CD1c-positive myeloid dendritic cell (primary cell): Measurements from ENCODE around the gene KCNN2.
"Not testable (repeated sequence)": the region's sequence is repeated elsewhere in the genome, so short reads cannot be mapped to it uniquely, and the experiment has no call there.

Experiments used
- DNase-seq: peaks from one replicate; pipeline ENCODE4 v3.0.0-alpha.2; 2016; ENCODE audit errors: extremely low spot score

KCNN2 gene

DNA sequence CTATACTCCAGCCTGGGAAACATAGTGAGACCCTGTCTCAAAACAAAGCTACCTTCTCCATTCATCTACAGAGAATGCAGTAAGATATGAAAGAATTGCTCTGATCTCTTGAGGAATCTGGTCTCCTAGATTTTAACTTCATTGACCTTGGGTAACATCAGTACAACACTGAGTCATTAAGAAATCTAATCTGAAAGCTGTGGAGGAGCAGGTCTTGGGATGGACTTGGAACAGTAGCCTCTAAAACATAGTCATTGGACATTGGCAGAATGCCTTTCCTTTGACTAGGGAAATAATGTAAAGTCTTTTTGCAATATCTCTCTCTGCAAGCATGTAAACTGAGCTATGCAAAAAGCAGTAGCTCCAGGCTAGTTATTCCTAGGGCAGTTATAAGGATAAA is 58.1 kb downstream of the KCNN2 start:
- no peak for DNase-seq

DNA sequence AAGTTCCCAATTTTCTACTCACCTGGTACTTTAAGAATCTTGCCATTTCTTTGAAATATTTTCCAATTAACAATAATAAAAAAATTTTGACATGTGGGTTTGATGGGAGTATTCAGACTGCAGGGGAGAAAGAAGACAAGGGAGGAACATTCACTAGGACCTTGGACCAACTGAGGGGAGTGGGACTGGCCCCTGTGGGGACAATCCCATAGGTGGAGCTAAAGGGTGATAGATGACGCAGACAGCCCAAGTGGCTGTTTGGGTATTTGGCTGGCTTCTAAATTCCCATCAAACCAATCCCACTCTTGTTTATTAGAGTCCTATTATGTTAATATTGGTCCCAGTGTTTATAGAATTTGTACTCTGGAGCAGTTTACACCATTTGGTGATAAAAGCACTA is 65.3 kb downstream of the KCNN2 start:
- DNase-seq = no peak

DNA sequence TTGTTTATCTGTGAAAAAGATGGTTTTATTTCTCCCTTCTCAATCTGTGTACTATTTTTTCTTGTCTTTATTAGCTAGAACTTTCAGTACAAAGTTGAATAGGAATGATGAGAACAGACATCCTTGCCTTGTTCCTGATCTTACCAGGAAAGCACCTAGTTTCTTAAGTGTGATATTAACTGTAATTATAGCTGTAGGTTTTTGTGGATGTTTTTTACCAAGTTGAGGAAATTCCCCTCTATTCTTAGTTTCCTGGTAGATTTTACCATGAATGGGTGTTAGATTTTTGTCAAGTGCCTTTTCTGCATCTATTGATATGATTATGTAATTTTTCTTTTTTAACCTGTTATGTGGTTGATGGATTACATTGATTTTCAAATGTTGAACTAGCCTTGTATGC is 68.7 kb downstream of the KCNN2 start:
- DNase-seq = no peak

DNA sequence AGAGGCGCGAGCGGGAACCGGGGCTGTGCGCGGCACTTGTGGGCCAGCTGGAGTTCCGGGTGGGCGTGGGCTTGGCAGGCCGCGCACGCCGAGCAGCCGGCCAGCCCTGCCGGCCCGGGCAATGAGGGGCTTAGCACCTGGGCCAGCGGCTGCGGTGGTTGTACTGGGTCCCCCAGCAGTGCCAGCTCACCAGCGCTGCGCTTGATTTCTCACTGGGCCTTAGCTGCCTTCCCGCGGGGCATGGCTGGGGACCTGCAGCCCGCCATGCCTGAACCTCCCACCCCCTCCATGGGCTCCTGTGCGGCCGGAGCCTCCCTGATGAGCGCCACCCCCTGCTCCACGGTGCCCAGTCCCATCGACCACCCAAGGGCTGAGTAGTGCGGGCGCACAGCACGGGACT is 70.8 kb downstream of the KCNN2 start:
- not testable (repeated sequence) for DNase-seq

DNA sequence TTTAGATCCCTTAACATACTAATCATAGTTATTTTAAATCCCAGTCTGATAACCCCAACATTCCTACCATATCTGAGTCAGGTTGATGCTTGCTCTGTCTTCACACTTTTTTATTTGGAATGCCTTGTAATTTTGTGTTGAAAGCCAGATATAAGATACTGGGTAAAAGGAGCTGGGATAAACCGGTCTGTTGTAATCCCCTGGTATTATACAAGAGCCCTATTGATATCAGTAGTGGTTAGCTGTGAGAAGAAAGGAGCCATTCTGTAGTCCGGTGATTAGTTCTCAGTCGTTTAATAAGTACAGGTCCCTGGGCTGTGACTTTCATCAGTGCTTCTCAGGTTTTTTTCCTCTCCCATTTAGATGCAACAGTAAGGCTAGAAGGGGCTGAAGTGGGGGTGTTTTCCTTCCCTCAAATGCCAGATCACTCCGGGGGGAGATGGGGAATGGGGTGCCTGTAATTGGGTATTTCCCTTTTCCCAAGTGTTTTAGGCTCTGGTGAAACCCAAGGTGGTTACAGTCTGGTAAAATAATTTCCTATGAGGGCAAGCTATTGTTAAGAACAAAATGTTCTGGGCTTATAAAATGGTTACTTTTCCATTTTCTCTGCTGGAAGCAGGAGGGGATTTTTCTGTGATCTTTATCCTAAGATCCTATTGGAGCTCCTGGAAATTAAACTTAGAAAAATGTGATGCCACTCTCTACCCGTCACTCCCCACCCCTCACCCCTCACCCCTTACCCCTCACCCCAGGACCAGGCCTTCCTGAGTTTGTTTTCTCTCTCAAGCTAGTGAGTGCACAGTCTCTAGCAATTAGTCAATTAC is 72.7 kb downstream of the KCNN2 start:
- no peak for DNase-seq

DNA sequence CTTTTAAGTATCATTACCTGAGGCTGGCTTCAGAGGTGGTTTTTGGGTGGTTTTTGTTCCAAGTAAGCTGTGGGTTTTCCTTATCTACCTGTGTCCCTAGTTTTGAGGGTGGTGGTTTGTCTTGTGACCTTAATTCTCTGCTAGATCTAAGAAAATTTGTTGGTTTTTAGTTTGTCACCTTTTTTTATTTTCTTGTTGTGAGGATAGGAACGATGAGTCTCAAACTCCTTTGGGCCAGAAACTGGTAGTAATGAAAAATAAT is 73.3 kb downstream of the KCNN2 start:
- no peak for DNase-seq

DNA sequence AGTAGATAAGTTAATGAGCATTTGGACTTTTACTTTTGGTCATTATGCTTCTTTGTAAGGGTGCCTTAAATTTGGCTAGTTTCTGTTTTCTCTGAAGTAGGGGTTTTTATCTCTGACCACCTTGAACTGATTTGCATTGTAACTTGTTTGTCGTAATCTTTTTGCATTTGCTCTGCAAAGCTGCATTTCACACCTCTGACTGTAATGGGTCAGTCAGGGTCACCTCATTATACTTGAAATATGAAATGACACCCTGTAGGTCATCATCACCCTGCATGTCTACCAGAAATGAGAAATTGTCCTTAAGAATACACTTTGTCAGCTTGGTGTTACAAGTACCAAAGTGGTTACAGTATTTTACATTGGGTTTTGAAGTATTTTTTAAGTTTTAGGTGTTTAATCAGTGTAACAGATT is 74.0 kb downstream of the KCNN2 start:
- DNase-seq = no peak

DNA sequence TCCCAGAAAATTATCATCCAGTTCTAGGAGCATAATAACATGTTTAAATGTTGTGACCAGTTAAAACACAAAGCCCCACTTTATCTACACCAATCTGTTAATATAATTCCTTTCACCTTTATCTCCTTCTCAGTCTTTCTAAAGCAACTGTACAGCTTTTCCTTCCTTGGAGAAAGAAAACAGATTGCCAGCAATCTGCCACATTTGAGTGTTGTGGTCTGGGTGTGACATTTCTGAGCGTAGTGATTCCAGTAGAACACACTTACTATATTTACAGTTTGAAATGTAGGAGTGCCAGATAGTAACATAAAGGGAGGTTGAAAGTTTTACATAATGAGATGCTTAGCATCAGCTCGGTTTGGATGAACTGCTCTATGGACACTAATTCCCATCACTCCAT is 76.1 kb downstream of the KCNN2 start:
- DNase-seq = no peak

DNA sequence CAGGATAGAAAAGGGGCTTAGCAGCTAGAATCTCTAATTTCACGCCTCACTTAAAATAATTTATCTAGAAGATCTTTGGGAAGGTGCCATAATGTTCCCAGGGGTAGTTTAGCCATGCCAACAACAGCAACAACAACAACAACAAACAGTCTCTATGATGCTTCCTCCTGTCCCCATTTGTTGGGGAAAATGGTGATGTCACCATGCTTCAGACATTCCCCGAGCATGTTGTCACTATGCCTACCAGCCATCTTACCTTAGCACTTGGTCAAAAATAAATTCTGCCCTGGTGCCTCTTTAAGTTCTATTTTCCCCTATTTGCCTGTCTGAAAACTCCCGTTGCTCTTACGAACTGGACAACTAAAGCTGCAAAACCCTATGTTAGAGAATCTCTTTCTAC is 76.6 kb downstream of the KCNN2 start:
- DNase-seq = no peak

DNA sequence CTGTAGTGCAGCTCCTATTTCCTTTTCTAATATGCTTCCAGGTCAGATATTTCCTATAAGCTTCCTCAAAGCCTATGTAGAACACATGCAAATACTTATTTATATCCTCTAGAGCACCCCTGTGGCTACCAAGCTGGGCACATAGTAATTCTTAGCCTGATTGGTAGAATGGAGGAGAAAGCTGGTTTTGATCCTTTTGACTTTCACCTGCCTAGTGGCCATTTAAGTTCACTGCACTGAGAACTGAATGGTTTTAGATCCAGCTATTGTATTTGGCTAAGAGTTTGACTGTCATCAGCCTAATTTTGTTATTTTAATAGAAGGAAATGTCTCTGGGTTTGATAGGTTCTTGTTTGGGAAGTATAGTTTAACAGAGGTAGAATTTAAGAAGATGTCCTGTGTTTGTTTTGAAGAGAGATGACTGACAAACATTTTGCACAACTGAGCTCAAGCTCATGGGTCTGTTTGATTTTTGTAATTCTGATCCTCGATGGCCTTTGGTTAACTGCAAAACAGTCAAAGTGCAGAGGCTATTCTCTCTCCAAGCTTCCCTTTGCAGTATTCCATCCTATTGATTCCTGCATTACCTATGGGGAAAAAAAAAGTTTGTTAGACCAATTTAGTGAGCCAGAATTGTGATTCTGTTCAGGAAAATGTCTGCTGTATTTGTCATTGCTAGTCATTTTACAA is 85.4 kb downstream of the KCNN2 start:
- DNase-seq = no peak

DNA sequence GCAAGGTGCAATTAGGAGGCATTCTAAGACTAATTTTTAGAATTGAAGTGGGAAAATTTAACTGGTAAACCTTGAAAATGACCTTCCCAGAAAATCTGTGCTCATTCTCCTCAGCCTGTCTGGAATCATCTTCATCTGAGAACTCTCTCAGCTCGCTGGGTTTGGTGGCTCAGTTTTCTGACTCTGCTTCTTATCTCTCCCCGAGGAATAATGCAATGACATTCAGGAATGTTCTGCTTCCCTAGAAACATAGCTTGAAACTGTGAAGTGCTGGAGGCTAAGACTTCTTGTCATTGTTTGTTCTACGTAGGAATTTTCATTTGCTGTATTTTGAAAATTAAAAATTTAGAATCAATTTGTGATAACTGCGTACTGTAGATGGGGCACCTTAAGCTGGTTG is 86.6 kb downstream of the KCNN2 start:
- no peak for DNase-seq

DNA sequence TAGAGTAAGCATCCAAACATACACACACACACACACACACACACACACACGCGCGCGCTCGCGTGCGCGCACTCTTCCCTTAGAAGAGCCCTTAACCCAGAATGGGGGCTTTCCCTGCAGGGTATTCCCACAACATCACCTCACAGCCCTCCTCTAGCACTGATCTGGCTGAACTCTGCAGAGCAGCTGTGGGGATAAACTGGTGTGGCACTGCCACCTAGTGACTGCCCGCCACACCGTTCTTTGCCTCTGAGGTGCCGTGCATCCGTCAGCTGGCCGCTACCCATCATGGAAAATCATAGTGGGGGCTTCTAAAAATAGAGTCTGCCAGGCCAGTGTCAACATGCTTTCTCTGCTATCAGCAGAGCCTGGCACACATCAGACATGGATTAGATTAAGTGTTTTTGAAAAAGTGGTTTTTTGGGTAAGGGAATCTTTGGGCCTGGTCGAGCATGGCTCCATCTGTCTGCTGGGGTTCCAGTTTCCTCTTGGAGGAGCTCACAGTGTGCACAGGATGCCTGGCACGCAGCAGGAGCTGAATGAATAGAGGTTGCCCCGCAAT is 88.1 kb downstream of the KCNN2 start:
- peak; percentile 60 for DNase-seq

DNA sequence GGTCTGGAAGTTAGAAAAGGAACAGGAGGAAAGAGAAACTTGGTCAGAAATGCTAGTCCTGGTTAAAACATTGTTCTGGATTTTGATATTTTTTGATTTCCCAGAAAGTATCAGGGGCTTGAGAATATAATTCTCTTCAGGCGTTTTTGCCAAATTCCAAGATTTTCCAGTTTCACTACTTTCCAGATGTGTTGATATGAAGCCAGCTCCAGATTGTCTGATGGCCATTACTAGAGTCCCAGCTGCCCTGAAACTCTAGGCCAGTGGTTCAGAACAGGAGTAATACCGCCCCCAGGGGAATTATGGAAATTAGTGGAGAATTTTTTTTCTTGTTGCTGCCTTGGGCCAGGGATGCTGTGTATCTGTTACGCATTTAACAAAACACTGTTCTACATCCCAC is 88.6 kb downstream of the KCNN2 start:
- no peak for DNase-seq

DNA sequence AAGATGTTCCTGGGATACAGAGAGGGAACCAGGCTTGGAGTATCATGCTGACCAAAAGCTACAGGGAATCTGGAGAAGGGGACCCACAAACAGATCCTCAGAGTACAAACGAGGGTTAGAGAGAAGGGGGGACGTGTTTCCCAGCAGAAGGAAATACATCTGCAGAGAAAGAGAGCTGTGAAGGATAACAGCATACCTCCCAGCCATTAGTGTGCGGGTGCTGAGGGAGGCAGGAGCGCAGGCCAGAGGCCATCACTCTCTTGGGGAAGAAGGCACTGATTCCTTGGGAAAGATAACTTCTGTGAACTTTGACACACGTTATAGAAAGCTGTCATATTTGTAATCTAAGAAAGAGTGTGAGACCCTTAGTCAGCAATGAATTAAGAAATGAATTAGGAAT is 96.9 kb downstream of the KCNN2 start:
- no peak for DNase-seq

DNA sequence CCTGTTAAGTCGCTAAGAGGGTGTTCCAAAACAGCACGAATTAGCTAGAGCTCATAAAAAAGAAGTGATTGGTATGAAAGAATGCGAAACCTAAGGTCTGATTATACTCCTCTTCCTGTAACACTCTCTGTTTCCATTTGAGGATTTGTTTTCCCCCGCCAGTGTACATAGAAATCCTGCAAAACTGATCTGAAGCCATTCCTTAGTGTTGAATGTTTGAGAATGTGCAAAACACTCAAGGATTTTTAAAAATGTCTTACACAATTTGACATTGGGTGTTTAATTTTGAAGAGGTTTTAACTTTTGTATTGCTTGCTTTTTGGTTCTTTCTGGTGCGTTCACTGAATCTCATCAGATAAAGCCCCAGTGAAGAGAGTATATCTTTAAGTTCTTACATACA is 105.3 kb downstream of the KCNN2 start:
- no peak for DNase-seq

DNA sequence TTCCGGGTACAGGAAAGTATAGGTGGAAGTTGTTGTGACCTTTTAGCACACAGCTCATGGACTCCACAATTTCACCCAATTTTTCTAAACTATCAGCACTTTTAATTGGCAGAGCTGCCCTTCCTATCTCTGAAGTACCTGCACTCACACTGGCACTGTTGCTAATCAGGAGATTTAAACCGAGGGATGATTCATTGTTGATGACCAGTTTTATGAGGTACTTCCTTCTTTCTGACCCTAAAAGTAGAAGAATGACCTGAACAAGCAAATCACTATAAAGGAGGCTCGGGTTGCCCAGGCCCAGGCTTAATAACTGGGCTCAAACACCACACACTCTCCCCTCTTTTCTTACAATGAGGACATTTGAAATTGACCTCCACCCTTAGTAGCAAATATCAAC is 105.9 kb downstream of the KCNN2 start:
- no peak for DNase-seq

DNA sequence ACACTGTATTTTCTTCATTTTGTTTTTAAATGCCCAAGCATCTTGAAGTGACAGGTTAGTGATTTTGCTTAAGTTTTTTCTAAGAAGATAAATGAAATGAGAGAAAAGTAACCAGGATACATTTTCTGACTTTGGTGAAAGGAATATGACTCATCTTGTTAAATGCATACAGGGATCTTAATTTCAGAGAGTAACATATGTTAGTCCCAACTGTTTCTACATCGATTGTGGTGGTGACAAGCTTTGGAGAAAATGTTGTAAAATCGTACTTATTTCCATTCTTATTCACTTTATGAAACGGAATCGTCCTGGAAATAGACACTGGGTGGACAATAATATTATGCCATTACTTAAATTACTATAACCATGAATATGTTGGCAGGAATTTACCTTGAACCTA is 107.5 kb downstream of the KCNN2 start:
- no peak for DNase-seq

DNA sequence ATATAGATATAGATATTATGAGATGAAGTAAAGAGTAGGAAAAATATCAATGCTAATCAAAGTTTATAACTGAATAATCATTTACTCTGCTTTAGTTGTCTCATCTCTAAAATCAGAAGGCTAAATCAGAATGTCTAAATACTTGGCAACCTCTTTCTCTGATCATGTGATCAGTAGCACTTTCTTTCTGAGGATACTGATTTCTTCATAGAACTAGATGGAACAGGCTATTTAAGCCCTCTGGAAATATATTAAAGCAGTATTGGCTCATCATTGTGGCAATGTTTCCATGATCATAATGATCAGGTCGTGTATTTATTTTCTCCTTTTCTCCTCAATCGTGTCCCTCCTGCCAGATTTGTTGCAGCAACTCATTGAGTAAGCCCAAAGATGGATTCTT is 109.7 kb downstream of the KCNN2 start:
- DNase-seq = no peak

DNA sequence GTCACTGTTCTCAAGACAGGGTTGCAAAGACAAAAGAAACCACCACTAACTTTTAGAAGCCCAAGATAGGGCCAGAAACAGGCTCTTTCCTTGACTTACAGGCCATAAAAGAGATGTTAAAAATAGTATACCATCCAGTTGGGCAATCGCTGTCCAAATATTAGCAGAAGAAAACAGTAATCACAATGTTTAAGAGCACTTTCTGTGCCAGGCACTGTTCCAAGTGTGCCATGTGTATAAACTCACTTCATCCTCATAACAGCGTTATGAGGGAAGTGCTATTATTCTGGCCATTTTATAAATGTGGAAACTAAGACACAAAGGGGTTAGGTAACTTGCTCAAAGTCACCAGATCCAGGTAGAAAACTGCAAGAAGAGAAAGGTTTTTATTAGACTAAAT is 111.7 kb downstream of the KCNN2 start:
- no peak for DNase-seq

DNA sequence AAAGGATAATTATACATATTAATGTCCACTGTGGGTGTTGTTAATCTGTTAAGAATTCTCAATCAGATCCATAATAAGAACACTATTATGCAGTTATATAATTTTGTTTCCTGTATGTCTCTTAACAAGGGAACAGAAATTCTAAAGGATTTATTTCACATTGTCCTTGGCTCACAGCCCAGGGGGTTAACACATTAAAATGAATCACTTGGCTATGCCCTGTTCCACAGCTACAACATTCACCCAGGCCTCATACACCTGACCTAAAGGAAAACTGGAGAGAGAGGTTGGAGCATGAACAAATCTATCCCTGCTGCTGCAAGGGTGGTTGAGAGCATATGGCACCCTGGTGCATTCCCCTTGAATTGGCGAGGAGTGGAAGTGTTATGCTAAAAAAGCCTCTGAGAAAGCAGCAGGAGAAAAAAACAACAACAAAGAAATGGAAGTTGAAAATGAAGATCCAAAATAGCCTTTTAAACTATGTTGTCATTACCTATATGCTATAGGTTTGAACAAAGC is 116.0 kb downstream of the KCNN2 start:
- no peak for DNase-seq

DNA sequence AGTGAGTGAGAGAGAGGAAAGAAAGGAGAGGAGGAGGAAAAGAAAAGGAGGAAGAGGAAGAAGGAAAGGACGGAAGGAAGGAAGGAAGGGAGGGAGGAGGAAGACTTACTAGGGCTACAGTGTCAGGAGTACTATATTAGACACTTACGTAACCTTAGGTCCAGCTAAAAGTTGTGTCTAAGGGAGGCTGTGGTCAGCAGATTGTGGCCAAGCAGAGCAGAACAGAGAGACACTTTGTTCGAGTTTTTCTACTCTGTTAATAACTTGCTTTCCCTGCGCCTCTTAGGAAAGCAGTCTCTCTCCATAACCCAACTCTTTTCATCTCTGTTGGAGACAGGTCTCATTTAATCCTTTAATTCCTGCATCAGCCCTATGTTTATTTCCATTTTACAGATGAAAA is 138.9 kb downstream of the KCNN2 start:
- no peak for DNase-seq

DNA sequence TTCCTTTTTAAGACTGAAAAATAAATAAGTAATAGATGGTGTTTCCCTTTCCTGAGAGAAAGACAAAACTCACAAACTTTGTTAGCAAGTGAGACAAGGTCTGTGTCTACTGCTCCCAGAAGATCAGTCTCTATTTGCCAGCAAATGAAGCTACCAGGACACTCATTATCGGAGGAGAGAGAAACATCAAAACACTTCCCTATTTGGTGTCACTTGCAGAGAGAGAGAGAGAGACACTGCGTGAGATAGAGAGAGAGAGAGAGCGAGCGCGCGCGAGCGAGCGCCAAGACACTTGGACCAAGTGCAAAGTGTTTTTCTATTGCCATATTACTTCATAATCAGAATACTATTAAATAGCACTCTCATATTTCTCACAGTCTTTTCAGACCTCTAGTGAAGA is 142.7 kb downstream of the KCNN2 start:
- no peak for DNase-seq

DNA sequence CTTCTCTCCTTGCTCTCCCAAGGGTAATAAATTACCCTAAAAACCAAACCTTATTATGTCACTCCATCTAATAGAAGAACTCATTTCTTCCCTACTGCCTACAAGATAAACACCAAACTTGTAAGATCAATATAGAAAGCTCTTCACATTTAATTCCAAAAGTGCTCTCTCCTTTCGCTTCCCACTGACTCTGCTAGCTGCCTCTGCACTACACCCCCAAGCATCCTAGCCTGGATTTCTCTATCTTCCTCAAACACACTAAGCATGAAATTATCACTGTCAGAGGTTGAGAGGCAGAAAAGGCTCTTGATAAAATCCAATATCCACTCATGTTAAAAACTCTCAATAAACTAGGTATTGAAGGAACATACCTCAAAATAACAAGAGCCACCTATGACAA is 162.4 kb downstream of the KCNN2 start:
- DNase-seq = no peak
